Heart right ventricle (tissue), 16 donors: ENCODE measurements around the gene PRLR. TPM values are rescaled to one million over a fixed set of nuclear protein-coding genes. Genes with fewer than 3 reads are reported as not detected.
A peak's percentile ranks its signal among the peaks of the same experiment; 100 is the strongest.

Experiments used
- ATAC-seq, 8 donors: fragments of 200-7000 bp; cut with Tn5 transposase; one replicate each; pipeline ENCODE4 v1.9.1; 2020; ENCODE audit warnings: mild to moderate bottlenecking in 8 of 8, moderate library complexity in 8 of 8, moderate number of reproducible peaks in 1 of 8
- DNase-seq, 2 donors: peaks; one replicate each; pipeline ENCODE4 v3.0.0-alpha.2; 2020
- H3K27ac ChIP-seq, 10 donors: fragments of 200-600 bp; sonication (generic) in 2 of 10; one replicate each; pipeline versions ENCODE4 v1.5.0 to v1.8.0; 2020 to 2022; ENCODE audit warnings: mild to moderate bottlenecking in 3 of 10
- H3K27me3 ChIP-seq, 7 donors: fragments of 200-600 bp; one replicate each; pipeline ENCODE4 v1.8.0; 2021 to 2022; ENCODE audit warnings: mild to moderate bottlenecking in 2 of 7
- H3K36me3 ChIP-seq, 9 donors: fragments of 200-600 bp; sonication (generic) in 1 of 9; one replicate each; pipeline versions ENCODE4 v1.5.0 to v1.8.0; 2020 to 2022; ENCODE audit warnings: mild to moderate bottlenecking in 2 of 9
- H3K4me1 ChIP-seq, 9 donors: fragments of 200-600 bp; sonication (generic) in 1 of 9; one replicate each; pipeline versions ENCODE4 v1.5.0 to v1.8.0; 2020 to 2022; ENCODE audit warnings: mild to moderate bottlenecking in 4 of 9
- H3K4me3 ChIP-seq, 10 donors: fragments of 200-600 bp; sonication (generic) in 2 of 10; one replicate each; pipeline versions ENCODE4 v1.5.0 to v1.8.0; 2020 to 2022; ENCODE audit warnings: mild to moderate bottlenecking in 7 of 10, moderate library complexity in 2 of 10
- H3K9me3 ChIP-seq, 11 donors: fragments of 200-600 bp in 10 of 11; sonication (generic) in 2 of 11; one replicate each; pipeline versions ENCODE4 v1.5.0 to v1.8.0; 2013 to 2022; ENCODE audit warnings: mild to moderate bottlenecking in 2 of 11, control low read depth in 1 of 11, moderate library complexity in 1 of 11
- CTCF ChIP-seq, 9 donors: fragments of 200-600 bp; sonication (generic) in 2 of 9; IDR thresholded peaks; one replicate each; pipeline versions ENCODE4 v1.5.0 to v1.8.0; 2021 to 2022; ENCODE audit warnings: antibody characterized with exemption in 9 of 9, mild to moderate bottlenecking in 5 of 9, moderate library complexity in 1 of 9
- WGBS, 2 donors: extraction: QIAGEN DNeasy Blood & Tissue Kit; methylation state at CpG; one replicate each; pipeline ENCODE4 v1.1.7; 2013; ENCODE audit warnings: inconsistent platforms in 1 of 2; 5-methylcytosine and 5-hydroxymethylcytosine counted together
- intact Hi-C, 10 donors: fragments of 100-400 bp; cut with DNase I; formaldehyde crosslinking; loops; one replicate each; pipeline versions ENCODE4 v1.11.1 to v1.14.2; 2022
- long read RNA-seq, 3 donors: library from polyadenylated mRNA; unstranded; transcript quantifications; one replicate each; pipeline ENCODE4 v2.0.0, GENCODE V29; 2020 to 2021
- polyA plus RNA-seq, 2 donors: library from polyadenylated mRNA; stranded (reverse); fragments of 200-250 nt; gene quantifications; one replicate each; pipeline ENCODE4 v1.2.3, GENCODE V29; 2013
- total RNA-seq, 10 donors: library from RNA; stranded (reverse); fragmentation: NEBNext Ultra II Directional in 3 of 10; extraction: Animal tissue kit (Norgen Biotek cat#: 25700) in 3 of 10; gene quantifications; one replicate each; pipeline versions ENCODE4 v1.2.1 to v1.2.4, GENCODE V29; 2021 to 2023
- donor health status: Arrhythmogenic right ventricular cardiomyopathy.
- donor health status: ischemic (EF 13 %, LVEDD 7.1; RV severe dilation, severe dysfunction).
- donor health status: healthy with polysubstance abuse.
- donor health status: DM: no; HTN: yes; CAD: no.
- donor health status: DM: no; HTN: no; CAD: no.
- donor health status: ischemic (EF 25% LVEDD 6.9; RV normal size, moderate dysfunction).
- donor health status: ischemic (EF 25% LVEDD 5.7; RV mildly dilated, moderate dysfunction).
- donor health status: healthy.
- donor health status: DM: yes; HTN: yes; CAD: no.
- donor health status: Ischemic cardiomyopathy.
- donor health status: ischemic (EF 35%, LVEDD 5.7; RV mildly dilated, moderate dysfunction).
- donor health status: nonischemic (EF 11% LVEDD 7.7; RV severe dilation, severe dysfunction).
- donor health status: DM: yes; HTN: yes; CAD: no.
- donor health status: PGD.
- donor health status: ischemic (EF 29% LVEDD 5.4; RV normal size, mild dysfunction).
- donor health status: nonischemic (EF 23%, LVEDD 6.1; RV moderate dilation, normal function).

Gene PRLR
- total RNA-seq (1 to 10 TPM in 2 of 10 donors, under 1 TPM in 8; 0.08 to 1.3 (median 0.61) TPM), polyA plus RNA-seq (under 1 TPM; 0.04 to 0.15 TPM)
- long read RNA-seq, donor 1, result 0 reads
- long read RNA-seq, donor 2, result 0 reads
- long read RNA-seq, donor 3, result 0 reads

DNA sequence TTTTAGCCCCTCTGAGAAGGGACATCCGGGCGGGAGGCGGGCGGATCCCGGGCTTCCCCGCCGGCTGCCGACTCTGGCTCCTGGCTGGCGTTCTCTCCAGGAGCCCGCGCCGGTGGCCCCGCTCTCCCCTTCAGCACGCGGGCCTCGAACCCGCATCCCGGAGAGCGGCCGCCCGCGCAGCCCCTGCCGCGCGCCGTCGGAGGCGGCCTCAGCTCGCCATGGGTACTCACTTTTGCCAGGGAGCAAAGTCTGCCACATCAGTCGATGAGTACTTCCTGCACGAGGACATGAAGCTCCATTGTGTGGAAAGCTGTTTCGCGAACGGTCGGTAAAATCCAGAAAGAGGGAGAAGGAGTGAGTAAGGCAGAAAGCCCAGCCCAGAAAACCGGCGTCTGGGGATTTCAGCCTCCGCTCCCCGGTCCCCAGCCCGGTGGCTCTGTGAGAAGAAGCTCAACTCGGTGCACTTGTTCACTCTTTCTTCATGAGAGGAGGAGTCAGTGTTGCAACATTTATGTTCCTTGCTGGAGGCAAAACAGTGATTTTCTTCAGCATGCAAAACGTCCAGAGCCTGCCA, at the start of gene PRLR:
Gene PRLR (minus strand): TSS at position 450 of the 574 bp plus-strand sequence. CDS start 140,867 bp downstream, outside the sequence.
- peaks cover 0 to 64% (median 52%) of the 10 kb centered on the region in 7 donors for H3K27me3 ChIP-seq
- H3K27ac ChIP-seq, result peak within 1 kb of the TSS in 1 of 10 donors; percentile 12
- peak in 5 of 8 donors; percentile 33 to 76 (median 46) for ATAC-seq
- intact Hi-C loops, result no loop called here
- peak within 1 kb of the TSS; percentile 8 to 54 (median 44) for H3K4me3 ChIP-seq
- DNase-seq, result peak; percentile 19 to 23
- WGBS, 2 donors, result 2 to 3% methylated on average over 42 of the region's 42 CpGs
- peaks cover 0 to 19% (median 9%) of the 10 kb centered on the region in 9 donors for H3K4me1 ChIP-seq
- no peak for TF ChIP-seq CTCF (IDR thresholded peaks at IDR 0.05)
- no peaks in the 10 kb centered on the region for H3K9me3 ChIP-seq
- H3K36me3 ChIP-seq, result no peaks in the 10 kb centered on the region

DNA sequence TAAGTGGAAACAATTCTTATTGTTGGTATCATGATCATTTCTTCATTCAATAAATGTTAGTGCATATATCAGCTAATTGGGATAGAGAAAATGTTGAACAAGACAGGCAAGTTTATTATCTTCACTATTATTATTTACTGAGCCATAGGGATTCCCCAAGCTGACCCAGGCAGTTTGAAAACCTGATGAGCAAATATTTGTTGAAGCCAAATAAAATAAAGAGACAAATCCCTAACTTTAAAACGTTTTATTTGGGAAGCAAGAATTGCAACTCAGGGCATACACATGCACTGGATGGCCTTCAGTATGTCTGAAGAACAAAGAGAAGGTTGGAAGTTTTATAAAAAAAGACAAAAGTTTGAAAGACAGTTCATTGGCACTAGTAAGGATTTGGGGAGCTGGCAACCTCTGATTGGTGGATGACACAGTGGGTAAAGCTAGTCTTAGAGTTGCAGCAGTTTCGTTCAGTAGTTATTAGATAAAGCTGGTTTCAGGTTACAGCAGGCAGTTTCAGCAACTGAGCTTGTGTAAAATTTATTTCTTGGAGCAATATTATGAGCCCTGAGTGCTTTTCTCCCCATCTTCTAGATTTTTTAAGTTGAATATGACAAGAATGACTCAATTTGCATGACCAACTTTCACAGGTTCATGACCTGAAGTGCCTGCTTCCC, 44.7 kb upstream of the PRLR start:
- H3K36me3 ChIP-seq, result no peaks in the 10 kb centered on the region
- no peak overlapping the region for H3K4me3 ChIP-seq
- no peaks in the 10 kb centered on the region for H3K27me3 ChIP-seq
- no peak overlapping the region for H3K27ac ChIP-seq
- TF ChIP-seq CTCF (IDR thresholded peaks at IDR 0.05), result no peak
- ATAC-seq (no peak), DNase-seq (no peak)
- intact Hi-C loops, result no loop called here
- peaks cover 0 to 33% (median 3%) of the 10 kb centered on the region in 11 donors for H3K9me3 ChIP-seq
- 34 to 36% methylated on average over 2 of the region's 2 CpGs for WGBS, 2 donors
- H3K4me1 ChIP-seq, result no peaks in the 10 kb centered on the region

DNA sequence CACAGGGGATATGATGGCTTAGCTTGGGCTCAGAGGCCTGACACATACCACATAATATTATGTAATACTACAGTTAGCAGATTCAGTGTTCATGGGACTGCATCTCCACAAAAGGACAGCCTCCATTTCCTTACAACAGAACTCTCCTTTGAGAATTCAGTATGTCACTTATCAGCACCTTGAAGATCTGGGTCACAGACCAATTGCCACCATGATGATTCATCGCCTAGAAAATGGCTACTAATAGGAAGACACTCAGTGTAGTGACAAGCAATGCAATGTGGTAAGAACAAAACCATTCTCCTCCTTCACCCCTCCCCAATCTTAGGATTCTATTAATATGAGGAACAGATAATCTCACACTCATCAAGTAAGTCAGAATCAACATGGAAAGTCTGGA, 38.7 kb upstream of the PRLR start:
- ATAC-seq, result no peak
- no peaks in the 10 kb centered on the region for H3K9me3 ChIP-seq
- TF ChIP-seq CTCF (IDR thresholded peaks at IDR 0.05), result no peak
- no peak overlapping the region for H3K27ac ChIP-seq
- H3K4me3 ChIP-seq, result no peak overlapping the region
- no peaks in the 10 kb centered on the region for H3K27me3 ChIP-seq
- 82 to 92% methylated on average over 1 of the region's 1 CpG for WGBS, 2 donors
- no peak for DNase-seq
- intact Hi-C loops, result no loop called here
- H3K36me3 ChIP-seq, result no peaks in the 10 kb centered on the region
- no peaks in the 10 kb centered on the region for H3K4me1 ChIP-seq

DNA sequence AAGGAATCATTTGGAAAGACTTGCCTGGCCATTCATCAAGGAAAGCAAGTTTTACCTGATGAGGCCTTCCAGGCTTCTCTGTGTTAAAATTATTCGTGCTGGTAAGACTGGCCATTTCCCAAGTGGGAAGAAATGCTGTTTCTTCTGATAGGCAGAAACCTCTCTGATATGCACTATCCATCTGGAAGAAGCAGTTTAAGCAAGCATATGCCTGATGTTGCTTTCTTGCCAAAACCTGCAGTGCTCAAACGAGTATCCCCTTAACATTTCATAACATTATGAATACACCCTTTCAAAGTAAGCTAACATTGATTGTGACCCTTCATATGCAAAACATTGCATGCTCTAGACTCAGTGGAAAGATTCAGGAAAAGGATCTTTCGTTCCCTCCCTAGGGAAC, 36.0 kb upstream of the PRLR start:
- H3K36me3 ChIP-seq, result no peaks in the 10 kb centered on the region
- H3K4me3 ChIP-seq, result no peak overlapping the region
- no peak for TF ChIP-seq CTCF (IDR thresholded peaks at IDR 0.05)
- H3K9me3 ChIP-seq, result peaks cover 0 to 2% (median 0%) of the 10 kb centered on the region in 11 donors
- no peak overlapping the region for H3K27ac ChIP-seq
- H3K27me3 ChIP-seq, result no peaks in the 10 kb centered on the region
- H3K4me1 ChIP-seq, result no peaks in the 10 kb centered on the region
- no peak for DNase-seq
- ATAC-seq, result no peak
- WGBS, 2 donors, result 42 to 48% methylated on average over 3 of the region's 3 CpGs
- intact Hi-C loops, result no loop called here
